ENCODE measurements around the gene ECSIT. TPM values are rescaled to one million over a fixed set of nuclear protein-coding genes. Genes with fewer than 3 reads are reported as not detected.

Gene ECSIT
- polyA plus RNA-seq, 1 of the 3 experiments (the other 2 are of a cell fraction) = 43.8 TPM

DNA sequence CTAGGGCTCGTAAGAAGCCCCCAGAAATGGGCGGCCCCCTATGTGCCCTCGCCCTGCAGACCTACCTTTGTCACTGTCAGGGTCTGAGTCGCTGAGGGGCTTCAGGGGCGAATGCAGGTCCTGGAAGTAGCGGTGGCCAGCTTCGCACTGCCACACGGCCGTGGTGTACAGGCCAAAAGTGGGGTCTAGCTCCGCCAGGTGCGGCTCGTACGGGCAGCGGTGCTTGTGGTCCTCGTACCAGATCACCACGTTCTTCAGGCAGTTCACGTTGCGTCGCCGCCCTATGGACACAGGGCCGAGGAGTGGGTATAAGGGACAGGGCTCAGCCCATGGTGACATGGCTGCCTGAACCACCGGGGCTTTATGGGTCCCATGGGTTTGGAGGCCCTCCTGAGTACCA lies 33.0 kb downstream of the ECSIT start:
- H3K36me3 ChIP-seq (replicated peaks in 1 of 2; ENCODE audit: control insufficient read depth in 1 of 2, insufficient read depth in 2 of 2, low read length in 1 of 2) = peaks cover 0 to 10% of the 10 kb centered on the region in 2 experiments
- H3K4me3 ChIP-seq (ENCODE audit: low read depth in 2 of 2, low read length in 1 of 2) = no peak overlapping the region
- no peak overlapping the region for H3K9ac ChIP-seq
- H3K9me3 ChIP-seq = no peaks in the 10 kb centered on the region
- H4K20me1 ChIP-seq (ENCODE audit: insufficient read depth) = peaks cover 8% of the 10 kb centered on the region; the same call in 1 of the 2 replicates
- POLR2A ChIA-PET = no interaction called here
- H3K79me2 ChIP-seq (ENCODE audit: insufficient read depth) = no peaks in the 10 kb centered on the region
- no peak overlapping the region for H3K27ac ChIP-seq (ENCODE audit: low read depth in 2 of 2, low read length in 1 of 2)
- DNase-seq = peak; percentile 12
- H3K4me2 ChIP-seq = no peak overlapping the region
- no peak overlapping the region for H2AFZ ChIP-seq (ENCODE audit: low read depth)
- H3K27me3 ChIP-seq (ENCODE audit: insufficient read depth) = no peaks in the 10 kb centered on the region
- 96% methylated on average over 13 of the region's 22 CpGs for WGBS (ENCODE audit: low lambda C conversion rate)
- CTCF ChIA-PET = interaction anchor here (0.6 to 5.0 kb wide), 13 partner anchors 10 to 92 kb away, joined by 3 to 57 read pairs (median 4); partner anchors contain the start of genes ELAVL3 and ZNF653
- H3K4me1 ChIP-seq (ENCODE audit: control insufficient read depth in 1 of 2, insufficient read depth in 2 of 2, low read depth in 1 of 2, low read length in 1 of 2) = peaks cover 0 to 3% of the 10 kb centered on the region in 2 experiments; a peak in 1 of 4 replicates
- H3K9me2 ChIP-seq = no peaks in the 10 kb centered on the region
- TF ChIP-seq NRF1 (IDR thresholded peaks at IDR 0.05; ENCODE audit: low read depth, low read length) (no peak), MAX (IDR thresholded peaks at IDR 0.05; ENCODE audit: low read depth) (no peak), SIN3A (IDR thresholded peaks at IDR 0.05; ENCODE audit: borderline replicate concordance, low read depth, low read length) (no peak), GABPA (IDR thresholded peaks at IDR 0.05; ENCODE audit: low read depth) (no peak), FOSL2 (IDR thresholded peaks at IDR 0.05; ENCODE audit: borderline replicate concordance, low read depth) (no peak), EP300 (IDR thresholded peaks at IDR 0.05; ENCODE audit: borderline replicate concordance in 1 of 2, low read depth in 1 of 2, low read length in 1 of 2) (no peak), EZH2phosphoT487 (IDR thresholded peaks at IDR 0.05; ENCODE audit: borderline replicate concordance, low read depth) (no peak), TAF1 (IDR thresholded peaks at IDR 0.05; ENCODE audit: borderline replicate concordance, low read depth, low read length) (no peak), RAD21 (IDR thresholded peaks at IDR 0.05; ENCODE audit: low read length) (no peak), SMC3 (IDR thresholded peaks at IDR 0.05; ENCODE audit: low read depth, low read length) (no peak), RCOR1 (IDR thresholded peaks at IDR 0.05; ENCODE audit: low read length) (no peak)
- TF ChIP-seq, protein P1, sequence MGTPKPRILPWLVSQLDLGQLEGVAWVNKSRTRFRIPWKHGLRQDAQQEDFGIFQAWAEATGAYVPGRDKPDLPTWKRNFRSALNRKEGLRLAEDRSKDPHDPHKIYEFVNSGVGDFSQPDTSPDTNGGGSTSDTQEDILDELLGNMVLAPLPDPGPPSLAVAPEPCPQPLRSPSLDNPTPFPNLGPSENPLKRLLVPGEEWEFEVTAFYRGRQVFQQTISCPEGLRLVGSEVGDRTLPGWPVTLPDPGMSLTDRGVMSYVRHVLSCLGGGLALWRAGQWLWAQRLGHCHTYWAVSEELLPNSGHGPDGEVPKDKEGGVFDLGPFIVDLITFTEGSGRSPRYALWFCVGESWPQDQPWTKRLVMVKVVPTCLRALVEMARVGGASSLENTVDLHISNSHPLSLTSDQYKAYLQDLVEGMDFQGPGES (IDR thresholded peaks at IDR 0.05; ENCODE audit: low read depth, low read length) = no peak
- TF ChIP-seq, protein P2, sequence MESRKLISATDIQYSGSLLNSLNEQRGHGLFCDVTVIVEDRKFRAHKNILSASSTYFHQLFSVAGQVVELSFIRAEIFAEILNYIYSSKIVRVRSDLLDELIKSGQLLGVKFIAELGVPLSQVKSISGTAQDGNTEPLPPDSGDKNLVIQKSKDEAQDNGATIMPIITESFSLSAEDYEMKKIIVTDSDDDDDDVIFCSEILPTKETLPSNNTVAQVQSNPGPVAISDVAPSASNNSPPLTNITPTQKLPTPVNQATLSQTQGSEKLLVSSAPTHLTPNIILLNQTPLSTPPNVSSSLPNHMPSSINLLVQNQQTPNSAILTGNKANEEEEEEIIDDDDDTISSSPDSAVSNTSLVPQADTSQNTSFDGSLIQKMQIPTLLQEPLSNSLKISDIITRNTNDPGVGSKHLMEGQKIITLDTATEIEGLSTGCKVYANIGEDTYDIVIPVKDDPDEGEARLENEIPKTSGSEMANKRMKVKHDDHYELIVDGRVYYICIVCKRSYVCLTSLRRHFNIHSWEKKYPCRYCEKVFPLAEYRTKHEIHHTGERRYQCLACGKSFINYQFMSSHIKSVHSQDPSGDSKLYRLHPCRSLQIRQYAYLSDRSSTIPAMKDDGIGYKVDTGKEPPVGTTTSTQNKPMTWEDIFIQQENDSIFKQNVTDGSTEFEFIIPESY (IDR thresholded peaks at IDR 0.05; ENCODE audit: borderline replicate concordance, low read depth) = no peak
- TF ChIP-seq, protein P3, sequence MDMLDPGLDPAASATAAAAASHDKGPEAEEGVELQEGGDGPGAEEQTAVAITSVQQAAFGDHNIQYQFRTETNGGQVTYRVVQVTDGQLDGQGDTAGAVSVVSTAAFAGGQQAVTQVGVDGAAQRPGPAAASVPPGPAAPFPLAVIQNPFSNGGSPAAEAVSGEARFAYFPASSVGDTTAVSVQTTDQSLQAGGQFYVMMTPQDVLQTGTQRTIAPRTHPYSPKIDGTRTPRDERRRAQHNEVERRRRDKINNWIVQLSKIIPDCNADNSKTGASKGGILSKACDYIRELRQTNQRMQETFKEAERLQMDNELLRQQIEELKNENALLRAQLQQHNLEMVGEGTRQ (IDR thresholded peaks at IDR 0.05; ENCODE audit: borderline replicate concordance, low read depth, low read length) = no peak
- no peaks in the 10 kb centered on the region for H3F3A ChIP-seq (replicated peaks; ENCODE audit: insufficient read depth)

Measured in SK-N-SH (cell line).